HFFc6 (cell line): Measurements from ENCODE around the gene EPSTI1. TPM values are rescaled to one million over a fixed set of nuclear protein-coding genes. Genes with fewer than 3 reads are reported as not detected.

ENCODE experiments used
- DNase-seq: peaks from one replicate; pipeline ENCODE4 v3.0.0-alpha.2; 2018
- H3K27ac Mint-ChIP-seq: 2 replicates; pipeline ENCODE4 v1.8.0; 2020; ENCODE audit warnings: mild to moderate bottlenecking, mixed read lengths
- H3K27me3 Mint-ChIP-seq: 2 replicates; pipeline ENCODE4 v1.8.0; 2021; ENCODE audit warnings: mild to moderate bottlenecking, moderate library complexity, mixed read lengths; ENCODE audit not compliant: insufficient read depth
- H3K36me3 Mint-ChIP-seq: 2 replicates; pipeline ENCODE4 v1.8.0; 2021; ENCODE audit warnings: low read depth, mixed read lengths
- H3K4me1 Mint-ChIP-seq: 2 replicates; pipeline ENCODE4 v1.8.0; 2020; ENCODE audit warnings: low read depth, mixed read lengths
- H3K4me3 Mint-ChIP-seq: 2 replicates; pipeline ENCODE4 v1.8.0; 2020; ENCODE audit warnings: mild to moderate bottlenecking, moderate library complexity, mixed read lengths
- H3K9me3 Mint-ChIP-seq: 2 replicates; pipeline ENCODE4 v1.8.0; 2020; ENCODE audit warnings: mild to moderate bottlenecking, mixed read lengths
- CTCF ChIP-seq: fragments of 200-600 bp; sonication (generic); IDR thresholded peaks from 2 replicates; pipeline ENCODE4 v1.5.0; 2021; ENCODE audit warnings: antibody characterized with exemption, mild to moderate bottlenecking
- total RNA-seq, 6 experiments: library from RNA; stranded (reverse); fragmentation: NEBNext Ultra II Directional; extraction: Animal tissue kit (Norgen Biotek cat#: 25700); gene quantifications; 2 replicates in 1 of 6; 3 replicates in 5 of 6; pipeline ENCODE4 v1.2.3, GENCODE V29; 2021

The EPSTI1 gene
- total RNA-seq, 6 experiments from 2014 or later, result 0.76 to 2.3 (median 1.3) TPM

GRCh38 chr13:42883771-42884467 lies 108.1 kb downstream of the EPSTI1 start:
- peaks cover 17% of the 10 kb centered on the region for H3K4me1 Mint-ChIP-seq
- no peaks in the 10 kb centered on the region for H3K9me3 Mint-ChIP-seq
- peaks cover 7% of the 10 kb centered on the region; the same call in 1 of the 2 replicates for H3K36me3 Mint-ChIP-seq
- DNase-seq, result peak; percentile 42
- peaks cover 19% of the 10 kb centered on the region for H3K27me3 Mint-ChIP-seq
- H3K27ac Mint-ChIP-seq, result no peak overlapping the region
- peak; percentile 26; the same call in 1 of the 2 replicates for TF ChIP-seq CTCF
- peak overlapping the region; percentile 66 for H3K4me3 Mint-ChIP-seq

GRCh38 chr13:42883142-42883541 lies 108.9 kb downstream of the EPSTI1 start:
- Mint-ChIP-seq H3K9me3 (no peaks in the 10 kb centered on the region), H3K27ac (no peak overlapping the region), H3K36me3 (peaks cover 7% of the 10 kb centered on the region; the same call in 1 of the 2 replicates), H3K27me3 (peaks cover 21% of the 10 kb centered on the region), H3K4me3 (no peak overlapping the region), H3K4me1 (peaks cover 17% of the 10 kb centered on the region)
- no peak for DNase-seq
- no peak for TF ChIP-seq CTCF

GRCh38 chr13:42880056-42880605 lies 111.9 kb downstream of the EPSTI1 start:
- Mint-ChIP-seq H3K27ac (no peak overlapping the region), H3K9me3 (no peaks in the 10 kb centered on the region), H3K36me3 (peaks cover 7% of the 10 kb centered on the region; the same call in 1 of the 2 replicates), H3K4me1 (peaks cover 27% of the 10 kb centered on the region), H3K27me3 (peaks cover 31% of the 10 kb centered on the region), H3K4me3 (no peak overlapping the region)
- TF ChIP-seq CTCF, result no peak
- DNase-seq, result no peak

GRCh38 chr13:42878721-42879120 lies 113.3 kb downstream of the EPSTI1 start:
- H3K9me3 Mint-ChIP-seq, result no peaks in the 10 kb centered on the region
- H3K27ac Mint-ChIP-seq, result no peak overlapping the region
- no peak for DNase-seq
- TF ChIP-seq CTCF, result no peak
- no peak overlapping the region for H3K4me3 Mint-ChIP-seq
- H3K36me3 Mint-ChIP-seq, result peaks cover 7% of the 10 kb centered on the region; the same call in 1 of the 2 replicates
- peaks cover 21% of the 10 kb centered on the region for H3K4me1 Mint-ChIP-seq
- peaks cover 40% of the 10 kb centered on the region for H3K27me3 Mint-ChIP-seq

- H3K4me1 Mint-ChIP-seq, result peaks cover 10% of the 10 kb centered on the region
- H3K27ac Mint-ChIP-seq, result no peak overlapping the region
- H3K4me3 Mint-ChIP-seq, result no peak overlapping the region
- TF ChIP-seq CTCF, result no peak
- H3K9me3 Mint-ChIP-seq, result no peaks in the 10 kb centered on the region
- peak; percentile 57 for DNase-seq
- peaks cover 51% of the 10 kb centered on the region for H3K27me3 Mint-ChIP-seq
- H3K36me3 Mint-ChIP-seq, result peaks cover 7% of the 10 kb centered on the region; the same call in 1 of the 2 replicates
These were observed 115.0 kb downstream of the EPSTI1 start for GRCh38 chr13:42876887-42877545.
